Measurements from ENCODE around the gene ASAP3. TPM values are rescaled to one million over a fixed set of nuclear protein-coding genes. Genes with fewer than 3 reads are reported as not detected.

ASAP3 gene
- total RNA-seq, 6 donors from 2014 or later = 29.5 to 47.2 (median 41.8) TPM

DNA sequence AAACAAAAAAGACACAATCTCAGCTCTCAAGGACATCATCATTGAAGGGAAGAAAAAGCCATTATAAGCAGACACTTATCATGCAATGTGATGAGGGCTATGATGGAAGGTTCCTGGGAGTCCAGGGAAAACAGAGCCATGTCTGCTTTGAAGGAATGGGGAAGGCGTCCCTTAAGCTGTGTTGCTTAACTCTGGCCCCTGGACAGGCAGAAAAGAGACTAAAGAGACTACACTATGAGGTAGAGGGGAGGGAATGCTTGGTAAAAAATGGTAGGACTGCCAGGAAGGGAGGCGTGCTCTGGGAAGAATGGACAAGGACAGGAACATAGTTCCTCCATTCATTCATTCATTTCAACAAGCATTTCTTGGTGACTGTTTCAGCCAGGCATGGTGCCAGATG lies 21.2 kb downstream of the ASAP3 start:
- no peak overlapping the region for H3K27ac ChIP-seq
- no peaks in the 10 kb centered on the region for H3K9me3 ChIP-seq
- no peak overlapping the region for H3K4me3 ChIP-seq
- H3K36me3 ChIP-seq = no peaks in the 10 kb centered on the region
- DNase-seq = no peak
- ATAC-seq (ENCODE audit: low FRiP score in 2 of 2) = no peak
- no peaks in the 10 kb centered on the region for H3K4me1 ChIP-seq
- TF ChIP-seq, protein P1, sequence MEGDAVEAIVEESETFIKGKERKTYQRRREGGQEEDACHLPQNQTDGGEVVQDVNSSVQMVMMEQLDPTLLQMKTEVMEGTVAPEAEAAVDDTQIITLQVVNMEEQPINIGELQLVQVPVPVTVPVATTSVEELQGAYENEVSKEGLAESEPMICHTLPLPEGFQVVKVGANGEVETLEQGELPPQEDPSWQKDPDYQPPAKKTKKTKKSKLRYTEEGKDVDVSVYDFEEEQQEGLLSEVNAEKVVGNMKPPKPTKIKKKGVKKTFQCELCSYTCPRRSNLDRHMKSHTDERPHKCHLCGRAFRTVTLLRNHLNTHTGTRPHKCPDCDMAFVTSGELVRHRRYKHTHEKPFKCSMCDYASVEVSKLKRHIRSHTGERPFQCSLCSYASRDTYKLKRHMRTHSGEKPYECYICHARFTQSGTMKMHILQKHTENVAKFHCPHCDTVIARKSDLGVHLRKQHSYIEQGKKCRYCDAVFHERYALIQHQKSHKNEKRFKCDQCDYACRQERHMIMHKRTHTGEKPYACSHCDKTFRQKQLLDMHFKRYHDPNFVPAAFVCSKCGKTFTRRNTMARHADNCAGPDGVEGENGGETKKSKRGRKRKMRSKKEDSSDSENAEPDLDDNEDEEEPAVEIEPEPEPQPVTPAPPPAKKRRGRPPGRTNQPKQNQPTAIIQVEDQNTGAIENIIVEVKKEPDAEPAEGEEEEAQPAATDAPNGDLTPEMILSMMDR (IDR thresholded peaks at IDR 0.05) = no peak
- TF ChIP-seq POLR2A (IDR thresholded peaks at IDR 0.05) = no peak
- no peak for TF ChIP-seq POLR2AphosphoS5 (IDR thresholded peaks at IDR 0.05)
- TF ChIP-seq EP300 (IDR thresholded peaks at IDR 0.05) = no peak
- WGBS, 2 donors = 91 to 96% methylated on average over 2 of the region's 2 CpGs
- no peaks in the 10 kb centered on the region for H3K27me3 ChIP-seq

DNA sequence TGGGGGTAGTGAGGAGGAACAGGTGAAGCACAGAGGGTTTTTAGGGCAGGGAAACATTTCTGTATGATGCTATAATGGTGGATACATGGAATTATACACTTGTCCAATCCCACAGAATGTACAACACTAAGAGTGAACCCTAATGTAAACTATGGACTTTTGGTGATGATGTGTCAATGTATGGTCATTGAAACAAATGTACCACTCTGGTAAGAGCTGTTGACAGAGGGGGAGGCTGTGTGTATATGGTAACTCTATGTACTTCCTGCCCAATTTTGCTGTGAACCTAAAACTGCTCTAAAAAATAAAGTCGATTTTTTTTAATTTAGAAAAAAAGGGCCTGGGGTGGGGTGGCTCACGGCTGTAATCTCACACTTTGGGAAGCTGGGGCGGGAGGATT lies 22.9 kb downstream of the ASAP3 start:
- no peak for TF ChIP-seq POLR2AphosphoS5 (IDR thresholded peaks at IDR 0.05)
- TF ChIP-seq, protein P1 (IDR thresholded peaks at IDR 0.05) = no peak
- no peak for TF ChIP-seq EP300 (IDR thresholded peaks at IDR 0.05)
- H3K27ac ChIP-seq = no peak overlapping the region
- peaks cover 0 to 7% (median 4%) of the 10 kb centered on the region in 4 donors for H3K4me1 ChIP-seq
- 86 to 87% methylated on average over 3 of the region's 3 CpGs for WGBS, 2 donors
- no peak overlapping the region for H3K4me3 ChIP-seq
- DNase-seq = no peak
- no peak for ATAC-seq (ENCODE audit: low FRiP score in 2 of 2)
- H3K36me3 ChIP-seq = no peaks in the 10 kb centered on the region
- H3K9me3 ChIP-seq = no peaks in the 10 kb centered on the region
- no peaks in the 10 kb centered on the region for H3K27me3 ChIP-seq

- ATAC-seq (ENCODE audit: low FRiP score in 2 of 2) (no peak), DNase-seq (no peak)
- no peaks in the 10 kb centered on the region for H3K27me3 ChIP-seq
Observed at GRCh38 chr1:23460519-23460918, 23.5 kb downstream of the ASAP3 start.

DNA sequence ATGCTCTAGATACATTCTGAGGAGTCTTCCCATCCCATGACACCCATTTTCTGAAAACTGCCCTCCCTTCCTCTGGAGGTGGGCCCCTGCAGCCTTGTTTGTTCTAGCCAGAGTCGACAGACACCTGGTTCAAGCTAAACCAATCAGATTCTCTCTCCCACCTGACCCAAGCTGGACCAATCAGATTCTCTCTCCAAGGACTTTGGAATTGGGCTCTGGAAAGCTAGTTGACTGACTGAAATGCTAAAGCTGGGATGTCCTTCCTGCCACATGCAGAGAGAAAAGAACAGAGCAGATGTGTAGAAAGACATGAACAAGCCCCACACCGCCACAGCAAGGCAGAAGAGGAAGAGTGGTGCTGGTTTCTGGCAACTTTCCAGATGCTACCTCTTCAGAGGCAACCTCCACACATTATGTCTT lies 24.6 kb downstream of the ASAP3 start:
- Histone ChIP-seq H3K9me3 (no peaks in the 10 kb centered on the region), H3K36me3 (peaks cover 0 to 9% (median 0%) of the 10 kb centered on the region in 4 donors), H3K27me3 (no peaks in the 10 kb centered on the region), H3K4me3 (no peak overlapping the region), H3K27ac (no peak overlapping the region), H3K4me1 (peaks cover 0 to 8% (median 4%) of the 10 kb centered on the region in 4 donors)
- TF ChIP-seq POLR2AphosphoS5 (IDR thresholded peaks at IDR 0.05) (no peak), EP300 (IDR thresholded peaks at IDR 0.05) (no peak), POLR2A (IDR thresholded peaks at IDR 0.05) (no peak)
- TF ChIP-seq, protein P1 (IDR thresholded peaks at IDR 0.05) = no peak
- WGBS, 2 donors = 81 to 82% methylated on average over 2 of the region's 2 CpGs
- ATAC-seq (ENCODE audit: low FRiP score in 2 of 2) (no peak), DNase-seq (no peak)

More at GRCh38 chr1:23460519-23460918, 23.5 kb downstream of the ASAP3 start:
- H3K4me3 ChIP-seq = no peak overlapping the region
- TF ChIP-seq, protein P1 (IDR thresholded peaks at IDR 0.05) = no peak
- no peak for TF ChIP-seq EP300 (IDR thresholded peaks at IDR 0.05)
- no peak for TF ChIP-seq POLR2A (IDR thresholded peaks at IDR 0.05)
- TF ChIP-seq POLR2AphosphoS5 (IDR thresholded peaks at IDR 0.05) = no peak
- 87 to 88% methylated on average over 4 of the region's 4 CpGs for WGBS, 2 donors
- H3K36me3 ChIP-seq = no peaks in the 10 kb centered on the region
- no peak overlapping the region for H3K27ac ChIP-seq
- H3K9me3 ChIP-seq = no peaks in the 10 kb centered on the region
- peaks cover 0 to 7% (median 4%) of the 10 kb centered on the region in 4 donors for H3K4me1 ChIP-seq

- Histone ChIP-seq H3K9me3 (no peaks in the 10 kb centered on the region), H3K27me3 (no peaks in the 10 kb centered on the region), H3K27ac (peak overlapping the region in 2 of 4 donors; percentile 26 to 35), H3K4me1 (peaks cover 7 to 37% (median 28%) of the 10 kb centered on the region in 4 donors), H3K4me3 (no peak overlapping the region), H3K36me3 (peaks cover 0 to 11% (median 0%) of the 10 kb centered on the region in 4 donors)
- TF ChIP-seq POLR2A (IDR thresholded peaks at IDR 0.05) (no peak), POLR2AphosphoS5 (IDR thresholded peaks at IDR 0.05) (no peak), EP300 (IDR thresholded peaks at IDR 0.05) (no peak)
- TF ChIP-seq, protein P1 (IDR thresholded peaks at IDR 0.05) = no peak
- 85 to 89% methylated on average over 4 to 5 of the region's 5 CpGs for WGBS, 2 donors
- DNase-seq (no peak), ATAC-seq (ENCODE audit: low FRiP score in 2 of 2) (no peak)
Observed at GRCh38 chr1:23456226-23456625, 27.8 kb downstream of the ASAP3 start.

Data from upper lobe of left lung (tissue), 6 donors.